ENCODE data around the gene ERCC5. TPM values are rescaled to one million over a fixed set of nuclear protein-coding genes. Genes with fewer than 3 reads are reported as not detected.

ERCC5 gene
- total and polyA plus RNA-seq, 2 donors (not counting 3 experiments of a cell fraction or from before 2014, with no cell fraction given), result 12.5 to 40.1 TPM

DNA sequence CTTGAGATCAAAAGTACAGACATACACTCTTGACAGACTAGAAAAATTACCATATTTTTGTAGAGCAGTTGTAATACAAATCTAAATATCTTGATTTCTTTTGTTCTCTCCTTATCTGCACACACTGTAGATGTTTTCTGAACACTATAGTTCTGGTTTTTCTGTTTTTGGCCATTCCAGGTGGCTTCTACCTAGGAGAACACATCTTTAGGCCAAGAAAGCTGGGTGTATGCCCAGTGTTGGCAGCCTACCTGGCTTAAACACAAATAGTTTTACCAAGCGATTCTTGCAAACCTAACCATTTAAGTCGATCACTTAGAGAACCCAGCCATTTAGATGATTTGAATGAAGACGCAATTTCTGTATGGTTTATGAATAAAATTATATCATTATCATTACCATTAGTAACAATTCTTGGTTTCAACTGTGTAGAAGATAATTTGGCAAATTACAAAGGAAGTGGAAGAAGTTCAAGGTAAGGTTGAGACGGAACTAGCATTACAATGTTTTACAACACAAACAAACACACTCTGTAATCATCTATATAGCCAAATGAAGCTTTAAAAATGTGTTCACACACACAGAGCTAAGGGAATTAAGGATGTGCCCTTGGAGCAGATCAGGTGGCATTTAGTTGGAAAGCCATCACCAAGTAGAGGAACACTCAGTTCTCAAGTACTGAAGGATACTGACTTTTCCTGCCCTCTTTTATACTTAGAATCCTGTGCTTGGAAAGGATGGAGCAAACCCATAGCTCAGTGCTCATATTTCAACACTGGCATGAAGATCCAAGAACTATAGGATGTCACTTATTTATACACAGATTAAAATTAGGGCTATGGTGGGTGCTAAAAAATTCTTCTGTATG lies 36.2 kb downstream of the ERCC5 start:
- H3K27me3 ChIP-seq (ENCODE audit: control insufficient read depth in 2 of 2, insufficient read depth in 2 of 2, low read length in 2 of 2), result no peaks in the 10 kb centered on the region
- H3K79me2 ChIP-seq (ENCODE audit: control insufficient read depth, insufficient read depth, low read length), result no peaks in the 10 kb centered on the region
- H3K9me1 ChIP-seq (replicated peaks; ENCODE audit: control insufficient read depth, extremely low read depth, insufficient read depth, low read length), result no peaks in the 10 kb centered on the region
- FAIRE-seq (no peak), DNase-seq (ENCODE audit: low read depth, low spot score) (no peak)
- ChIA-PET CTCF (interaction anchor here (0.9 to 1.7 kb wide), 3 partner anchors 10 to 12 kb away, joined by 3 to 13 read pairs (median 8); no protein-coding TSS in a partner anchor), POLR2A (no interaction called here)
- intact Hi-C loops (cut with micrococcal nuclease) (no loop called here), dilution Hi-C loops (cut with MboI; ENCODE audit: extremely low pct_ligation_motif_present, low sequenced_read_pairs) (no loop called here)
- H3K9ac ChIP-seq (replicated peaks; ENCODE audit: extremely low read depth, insufficient read depth, low read length), result no peak overlapping the region
- H3K4me1 ChIP-seq (ENCODE audit: control insufficient read depth, extremely low read depth, insufficient read depth, low read length), result no peaks in the 10 kb centered on the region
- H3K36me3 ChIP-seq (ENCODE audit: control insufficient read depth in 2 of 2, extremely low read depth in 1 of 2, insufficient read depth in 2 of 2, low read length in 2 of 2), result no peaks in the 10 kb centered on the region
- H3K4me2 ChIP-seq (ENCODE audit: insufficient read depth, low read length), result no peak overlapping the region
- H3K27ac ChIP-seq (ENCODE audit: insufficient read depth, low read depth, low read length), result no peak overlapping the region
- H3K9me3 ChIP-seq (replicated peaks; ENCODE audit: control insufficient read depth, insufficient read depth, low read length), result no peaks in the 10 kb centered on the region
- no peaks in the 10 kb centered on the region for H4K20me1 ChIP-seq (replicated peaks; ENCODE audit: control insufficient read depth, extremely low read depth, insufficient read depth, low read length)
- no peak overlapping the region for H2AFZ ChIP-seq (ENCODE audit: low read depth, low read length)
- no TSS peak for BruUV-seq (replicated peaks)
- no peak overlapping the region for H3K4me3 ChIP-seq (replicated peaks in 1 of 3; ENCODE audit: insufficient read depth in 1 of 3, low read depth in 1 of 3, low read length in 3 of 3)
- TF ChIP-seq, protein P1, sequence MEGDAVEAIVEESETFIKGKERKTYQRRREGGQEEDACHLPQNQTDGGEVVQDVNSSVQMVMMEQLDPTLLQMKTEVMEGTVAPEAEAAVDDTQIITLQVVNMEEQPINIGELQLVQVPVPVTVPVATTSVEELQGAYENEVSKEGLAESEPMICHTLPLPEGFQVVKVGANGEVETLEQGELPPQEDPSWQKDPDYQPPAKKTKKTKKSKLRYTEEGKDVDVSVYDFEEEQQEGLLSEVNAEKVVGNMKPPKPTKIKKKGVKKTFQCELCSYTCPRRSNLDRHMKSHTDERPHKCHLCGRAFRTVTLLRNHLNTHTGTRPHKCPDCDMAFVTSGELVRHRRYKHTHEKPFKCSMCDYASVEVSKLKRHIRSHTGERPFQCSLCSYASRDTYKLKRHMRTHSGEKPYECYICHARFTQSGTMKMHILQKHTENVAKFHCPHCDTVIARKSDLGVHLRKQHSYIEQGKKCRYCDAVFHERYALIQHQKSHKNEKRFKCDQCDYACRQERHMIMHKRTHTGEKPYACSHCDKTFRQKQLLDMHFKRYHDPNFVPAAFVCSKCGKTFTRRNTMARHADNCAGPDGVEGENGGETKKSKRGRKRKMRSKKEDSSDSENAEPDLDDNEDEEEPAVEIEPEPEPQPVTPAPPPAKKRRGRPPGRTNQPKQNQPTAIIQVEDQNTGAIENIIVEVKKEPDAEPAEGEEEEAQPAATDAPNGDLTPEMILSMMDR (IDR thresholded peaks at IDR 0.05; ENCODE audit: extremely low read depth in 1 of 2, insufficient read depth in 1 of 2, low read depth in 1 of 2, low read length in 2 of 2), result no peak
- no peak for TF ChIP-seq JUN (IDR thresholded peaks at IDR 0.05; ENCODE audit: borderline replicate concordance, insufficient read depth, insufficient read length, low read depth)
- no peak for TF ChIP-seq EZH2 (IDR thresholded peaks at IDR 0.05; ENCODE audit: borderline replicate concordance, low read depth, low read length, severe bottlenecking)
- TF ChIP-seq POLR2A (IDR thresholded peaks at IDR 0.05; ENCODE audit: low read depth, low read length), result no peak
- TF ChIP-seq FOS (IDR thresholded peaks at IDR 0.05; ENCODE audit: borderline replicate concordance, insufficient read depth, low read length), result no peak
- TF ChIP-seq GATA2 (IDR thresholded peaks at IDR 0.05; ENCODE audit: insufficient read depth, insufficient read length, low read depth, low read length), result no peak
- TF ChIP-seq, protein P2, sequence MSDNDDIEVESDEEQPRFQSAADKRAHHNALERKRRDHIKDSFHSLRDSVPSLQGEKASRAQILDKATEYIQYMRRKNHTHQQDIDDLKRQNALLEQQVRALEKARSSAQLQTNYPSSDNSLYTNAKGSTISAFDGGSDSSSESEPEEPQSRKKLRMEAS (IDR thresholded peaks at IDR 0.05; ENCODE audit: insufficient read depth, insufficient read length), result no peak
- TF ChIP-seq POLR2AphosphoS5 (IDR thresholded peaks at IDR 0.05; ENCODE audit: insufficient read depth, low read depth, low read length), result no peak
- no peak for TF ChIP-seq MYC (IDR thresholded peaks at IDR 0.05; ENCODE audit: low read depth, low read length)
